ENCODE results near the gene MAPK9. TPM values are rescaled to one million over a fixed set of nuclear protein-coding genes. Genes with fewer than 3 reads are reported as not detected.

Gene MAPK9
- total RNA-seq, 2 donors from 2014 or later: 16.1 to 26.8 TPM

GRCh38 chr5:180207593-180207992 lies 84.3 kb downstream of the MAPK9 start:
- no peak overlapping the region for H3K27ac ChIP-seq
- no peak for ATAC-seq (ENCODE audit: insufficient number of reproducible peaks, low FRiP score, low read depth)
- peaks cover 0 to 2% of the 10 kb centered on the region in 2 donors for H3K4me1 ChIP-seq (ENCODE audit: control insufficient read depth in 1 of 2, low read depth in 2 of 2)
- peaks cover 9% of the 10 kb centered on the region for H3K27me3 ChIP-seq (replicated peaks; ENCODE audit: insufficient read depth)
- TF ChIP-seq CTCF (IDR thresholded peaks at IDR 0.05): no peak
- no peaks in the 10 kb centered on the region for H3K9me3 ChIP-seq
- no peak overlapping the region for H3K4me3 ChIP-seq
- DNase-seq (ENCODE audit: low spot score): no peak
- H3K36me3 ChIP-seq: no peaks in the 10 kb centered on the region

- no peak for TF ChIP-seq CTCF (IDR thresholded peaks at IDR 0.05)
- Histone ChIP-seq H3K27ac (no peak overlapping the region), H3K9me3 (no peaks in the 10 kb centered on the region), H3K4me1 (ENCODE audit: control insufficient read depth in 1 of 2, low read depth in 2 of 2) (peaks cover 0 to 2% of the 10 kb centered on the region in 2 donors), H3K36me3 (no peaks in the 10 kb centered on the region), H3K4me3 (no peak overlapping the region), H3K27me3 (replicated peaks; ENCODE audit: insufficient read depth) (peaks cover 9% of the 10 kb centered on the region)
- DNase-seq (ENCODE audit: low spot score) (no peak), ATAC-seq (ENCODE audit: insufficient number of reproducible peaks, low FRiP score, low read depth) (no peak)
These were observed 84.9 kb downstream of the MAPK9 start for GRCh38 chr5:180206993-180207392.

- ATAC-seq (ENCODE audit: insufficient number of reproducible peaks, low FRiP score, low read depth) (no peak), DNase-seq (ENCODE audit: low spot score) (no peak)
- Histone ChIP-seq H3K27ac (no peak overlapping the region), H3K27me3 (replicated peaks; ENCODE audit: insufficient read depth) (peaks cover 9% of the 10 kb centered on the region), H3K4me3 (no peak overlapping the region), H3K36me3 (no peaks in the 10 kb centered on the region), H3K4me1 (ENCODE audit: control insufficient read depth in 1 of 2, low read depth in 2 of 2) (peaks cover 0 to 2% of the 10 kb centered on the region in 2 donors), H3K9me3 (no peaks in the 10 kb centered on the region)
- no peak for TF ChIP-seq CTCF (IDR thresholded peaks at IDR 0.05)
These were observed 86.0 kb downstream of the MAPK9 start for GRCh38 chr5:180205916-180206315.

GRCh38 chr5:180204276-180204819 lies 87.5 kb downstream of the MAPK9 start:
- Histone ChIP-seq H3K4me3 (no peak overlapping the region), H3K4me1 (ENCODE audit: control insufficient read depth in 1 of 2, low read depth in 2 of 2) (peaks cover 0 to 2% of the 10 kb centered on the region in 2 donors), H3K9me3 (no peaks in the 10 kb centered on the region), H3K27ac (no peak overlapping the region), H3K27me3 (replicated peaks; ENCODE audit: insufficient read depth) (peaks cover 9% of the 10 kb centered on the region), H3K36me3 (no peaks in the 10 kb centered on the region)
- TF ChIP-seq CTCF (IDR thresholded peaks at IDR 0.05): no peak
- DNase-seq (ENCODE audit: low spot score) (no peak), ATAC-seq (ENCODE audit: insufficient number of reproducible peaks, low FRiP score, low read depth) (no peak)

GRCh38 chr5:180202939-180203573 lies 88.8 kb downstream of the MAPK9 start:
- ATAC-seq (ENCODE audit: insufficient number of reproducible peaks, low FRiP score, low read depth) (no peak), DNase-seq (ENCODE audit: low spot score) (no peak)
- no peak overlapping the region for H3K4me3 ChIP-seq
- H3K27ac ChIP-seq: no peak overlapping the region
- H3K27me3 ChIP-seq (replicated peaks; ENCODE audit: insufficient read depth): peaks cover 5% of the 10 kb centered on the region
- H3K9me3 ChIP-seq: no peaks in the 10 kb centered on the region
- no peak for TF ChIP-seq CTCF (IDR thresholded peaks at IDR 0.05)
- no peaks in the 10 kb centered on the region for H3K36me3 ChIP-seq
- H3K4me1 ChIP-seq (ENCODE audit: control insufficient read depth in 1 of 2, low read depth in 2 of 2): no peaks in the 10 kb centered on the region
